GM23248 (cell line): ENCODE data around the gene RALY.

Experiments used
- EZH2 ChIP-seq: fragments of 200-600 bp; sonication (generic); IDR thresholded peaks from 2 replicates; pipeline ENCODE4 v1.6.1; 2018; ENCODE audit warnings: antibody characterized with exemption, mild to moderate bottlenecking; ENCODE audit not compliant: insufficient read depth, poor library complexity, severe bottlenecking
- EZH2phosphoT487 ChIP-seq: fragments of 200-600 bp; sonication (generic); IDR thresholded peaks from 2 replicates; pipeline ENCODE4 v1.6.1; 2018; ENCODE audit warnings: antibody characterized with exemption, moderate library complexity, mild to moderate bottlenecking, low read depth; ENCODE audit not compliant: insufficient read depth

DNA sequence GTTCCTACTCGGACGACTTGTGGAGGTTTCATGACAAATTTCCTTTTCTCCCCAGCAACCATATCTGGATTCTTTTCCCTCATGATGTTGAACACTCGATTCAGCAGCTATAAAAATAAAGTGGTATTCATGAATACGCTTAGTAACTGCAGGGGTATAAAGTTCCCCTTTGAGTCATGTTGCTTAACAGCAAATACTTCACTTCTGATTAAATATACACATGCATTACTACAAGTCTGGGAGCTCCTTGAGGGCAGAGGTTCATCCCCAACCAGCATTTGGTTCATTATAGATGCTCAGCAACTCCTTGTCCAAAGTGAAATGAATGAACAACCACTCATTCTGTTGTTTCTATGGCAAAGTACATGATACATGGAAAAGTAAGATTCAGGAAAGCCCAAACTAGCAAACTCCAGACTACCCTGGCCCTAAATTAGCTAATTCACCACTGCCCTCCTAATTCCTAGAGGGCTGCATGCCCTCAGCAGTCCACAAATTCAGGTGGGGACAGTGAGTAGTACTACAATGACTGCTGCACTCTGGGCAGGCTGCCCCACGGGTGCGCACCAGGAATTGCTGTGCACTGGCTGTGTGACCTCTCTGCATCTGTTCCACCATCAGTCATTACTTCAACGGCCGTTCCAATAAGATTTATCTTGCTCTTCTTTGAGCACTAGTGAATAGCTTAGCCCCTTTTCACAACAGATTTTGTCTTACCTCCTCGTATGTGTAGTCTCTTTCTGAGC lies 103.2 kb downstream of the RALY start:
- TF ChIP-seq EZH2phosphoT487, result no peak
- TF ChIP-seq EZH2, result no peak
